Smooth muscle cell (in vitro differentiated cells): ENCODE results near the gene EEF1A2. TPM values are rescaled to one million over a fixed set of nuclear protein-coding genes. Genes with fewer than 3 reads are reported as not detected.

ENCODE experiments used
- DNase-seq: peaks from one replicate; lab custom pipeline; 2025; ENCODE audit not compliant: unreplicated experiment; lab: John Stamatoyannopoulos, UW
- H2AFZ ChIP-seq: fragments of 200-600 bp; sonication (generic); 2 replicates; pipeline ENCODE4 v1.6.0; 2016; ENCODE audit warnings: antibody characterized with exemption, low read depth, mild to moderate bottlenecking
- H3F3A ChIP-seq: fragments of 200-600 bp; sonication (generic); 2 replicates; pipeline ENCODE4 v1.6.0; 2017; ENCODE audit warnings: antibody characterized with exemption, low read depth
- H3K27ac ChIP-seq: fragments of 200-600 bp; sonication (generic); 2 replicates; pipeline ENCODE4 v1.5.1; 2016; ENCODE audit warnings: low read depth, mild to moderate bottlenecking
- H3K27me3 ChIP-seq: fragments of 200-600 bp; sonication (generic); 2 replicates; pipeline ENCODE4 v1.6.1; 2016; ENCODE audit warnings: low read depth, mild to moderate bottlenecking
- H3K36me3 ChIP-seq: fragments of 200-600 bp; sonication (generic); 2 replicates; pipeline ENCODE4 v1.5.1; 2016; ENCODE audit warnings: low read depth
- H3K4me1 ChIP-seq: fragments of 200-600 bp; sonication (generic); 2 replicates; pipeline ENCODE4 v1.5.1; 2016; ENCODE audit warnings: low read depth
- H3K4me2 ChIP-seq: fragments of 200-600 bp; sonication (generic); 2 replicates; pipeline ENCODE4 v1.6.0; 2016; ENCODE audit warnings: mild to moderate bottlenecking
- H3K4me3 ChIP-seq: fragments of 200-600 bp; sonication (generic); 2 replicates; pipeline ENCODE4 v1.5.1; 2016; ENCODE audit warnings: mild to moderate bottlenecking
- H3K79me2 ChIP-seq: fragments of 200-600 bp; sonication (generic); 2 replicates; pipeline ENCODE4 v1.6.0; 2016; ENCODE audit warnings: low read depth, mild to moderate bottlenecking
- H3K9ac ChIP-seq: fragments of 200-600 bp; sonication (generic); 2 replicates; pipeline ENCODE4 v1.6.0; 2016; ENCODE audit warnings: low read depth
- H3K9me3 ChIP-seq: fragments of 200-600 bp; sonication (generic); replicated peaks from 2 replicates; pipeline ENCODE4 v1.5.1; 2016; ENCODE audit warnings: low read depth
- H4K20me1 ChIP-seq: fragments of 200-600 bp; sonication (generic); 2 replicates; pipeline ENCODE4 v1.6.0; 2016; ENCODE audit warnings: low read depth
- CTCF ChIP-seq: fragments of 200-600 bp; sonication (generic); IDR thresholded peaks from 2 replicates; pipeline ENCODE4 v1.5.1; 2017; ENCODE audit warnings: borderline replicate concordance, mild to moderate bottlenecking, antibody characterized with exemption; ENCODE audit not compliant: insufficient read depth, poor library complexity, severe bottlenecking
- WGBS: methylation state at CpG from one replicate; pipeline ENCODE4 v1.1.7; 2016; ENCODE audit warnings: low lambda C conversion rate; 5-methylcytosine and 5-hydroxymethylcytosine counted together
- polyA plus RNA-seq: library from polyadenylated mRNA; unstranded; fragments of >200 nt; fragmentation: Nextera tagmentation; extraction: Ambion mirVana; gene quantifications from 2 replicates; pipeline ENCODE4 v1.2.1, GENCODE V29; 2016
- total RNA-seq: library from RNA; depleted of rRNA; stranded (reverse); fragments of >200 nt; gene quantifications from 2 replicates; pipeline ENCODE4 v1.2.3, GENCODE V29; 2014

The EEF1A2 gene
- total and polyA plus RNA-seq, 2 experiments from 2014 or later: 2.1 to 5.1 TPM

DNA sequence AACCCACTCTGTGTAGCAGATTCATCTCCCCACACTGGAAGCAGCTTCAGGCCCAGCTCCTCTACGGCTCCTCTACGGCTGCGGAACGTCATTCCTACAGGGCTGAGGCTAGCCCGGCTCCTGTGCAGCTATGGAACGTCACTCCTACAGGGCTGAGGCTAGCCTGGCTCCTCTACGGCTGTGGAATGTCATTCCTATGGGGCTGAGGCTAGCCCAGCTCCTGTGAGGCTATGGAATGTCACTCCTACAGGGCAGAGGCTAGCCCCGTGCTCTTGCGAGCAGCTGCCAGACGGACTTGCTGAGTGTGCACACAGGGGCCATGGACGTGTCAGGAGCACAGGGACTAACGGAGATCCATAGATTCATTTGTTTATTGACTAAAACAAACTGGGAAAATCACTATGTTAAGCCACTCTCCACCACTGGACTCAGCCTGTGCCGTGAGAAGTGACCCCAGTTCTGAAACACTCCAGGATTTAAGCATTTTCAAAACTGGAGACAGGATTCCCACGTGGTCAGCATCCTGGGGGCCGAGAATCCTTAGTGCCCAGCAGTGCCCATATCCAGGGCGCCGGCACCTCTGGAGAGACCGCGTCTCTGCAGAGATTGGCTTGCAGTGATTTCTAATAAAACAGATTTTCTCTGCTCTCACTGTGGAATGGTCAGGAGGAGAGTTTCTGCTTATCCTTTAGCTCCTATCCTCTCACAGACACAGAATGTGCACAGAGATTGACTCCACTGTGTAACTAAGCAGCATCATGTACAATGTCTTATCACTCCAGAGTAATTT is 31.4 kb downstream of the EEF1A2 start:
- H4K20me1 ChIP-seq: no peaks in the 10 kb centered on the region
- no peak overlapping the region for H3K4me2 ChIP-seq
- no peak overlapping the region for H3K9ac ChIP-seq
- H3F3A ChIP-seq: no peaks in the 10 kb centered on the region
- no peaks in the 10 kb centered on the region for H3K9me3 ChIP-seq
- no peak overlapping the region for H3K4me3 ChIP-seq
- H3K36me3 ChIP-seq: no peaks in the 10 kb centered on the region
- 83% methylated on average over 19 of the region's 19 CpGs for WGBS
- DNase-seq: no peak
- no peaks in the 10 kb centered on the region for H3K79me2 ChIP-seq
- peaks cover 28% of the 10 kb centered on the region for H3K27me3 ChIP-seq
- H3K4me1 ChIP-seq: no peaks in the 10 kb centered on the region
- no peak overlapping the region for H3K27ac ChIP-seq
- no peak for TF ChIP-seq CTCF
- no peak overlapping the region for H2AFZ ChIP-seq

- no peaks in the 10 kb centered on the region for H3K4me1 ChIP-seq
- no peaks in the 10 kb centered on the region for H3K9me3 ChIP-seq
- H3K4me3 ChIP-seq: no peak overlapping the region
- no peaks in the 10 kb centered on the region for H3K36me3 ChIP-seq
- H3F3A ChIP-seq: no peaks in the 10 kb centered on the region
- no peak for DNase-seq
- H3K79me2 ChIP-seq: no peaks in the 10 kb centered on the region
- H3K27ac ChIP-seq: no peak overlapping the region
- H3K4me2 ChIP-seq: no peak overlapping the region
- H4K20me1 ChIP-seq: no peaks in the 10 kb centered on the region
- no peak overlapping the region for H3K9ac ChIP-seq
- TF ChIP-seq CTCF: no peak
- peaks cover 23% of the 10 kb centered on the region for H3K27me3 ChIP-seq
- WGBS: 93% methylated on average over 17 of the region's 17 CpGs
- H2AFZ ChIP-seq: no peak overlapping the region
Measured at GRCh38 chr20:63466861-63467260, 32.0 kb downstream of the EEF1A2 start.

DNA sequence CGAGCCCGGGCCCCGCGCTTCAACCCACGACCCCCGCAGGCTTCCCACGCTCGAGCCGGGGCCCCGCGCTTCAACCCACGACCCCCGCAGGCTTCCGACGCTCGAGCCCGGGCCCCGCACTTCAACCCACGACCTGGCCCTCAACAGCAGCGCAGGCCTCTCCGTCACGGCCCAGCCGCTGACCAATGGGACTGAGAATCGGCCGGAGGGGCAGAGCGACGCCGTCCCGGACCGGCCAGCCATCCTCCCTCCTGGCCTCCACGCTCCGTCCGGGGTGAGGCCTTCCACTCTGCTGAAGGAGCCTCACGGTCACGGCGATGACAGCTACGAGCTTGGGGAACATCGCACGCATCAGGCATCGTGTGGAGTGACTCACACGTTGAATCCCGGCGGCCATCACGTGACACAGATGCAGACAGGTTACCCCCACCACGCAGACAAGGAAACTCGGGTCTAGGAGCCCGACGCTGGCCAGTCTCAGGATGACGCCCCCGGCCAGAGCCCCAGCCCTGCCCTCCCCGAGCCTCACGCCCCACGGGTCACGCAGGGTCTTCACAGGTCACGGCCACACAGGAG is 32.5 kb downstream of the EEF1A2 start:
- WGBS: 91% methylated on average over 39 of the region's 55 CpGs
- no peak for TF ChIP-seq CTCF
- peaks cover 18% of the 10 kb centered on the region for H3K27me3 ChIP-seq

More for the DNA sequence above, 32.5 kb downstream of the EEF1A2 start:
- no peaks in the 10 kb centered on the region for H3K4me1 ChIP-seq
- no peak for DNase-seq
- H3K4me2 ChIP-seq: no peak overlapping the region
- no peak overlapping the region for H3K9ac ChIP-seq
- H3K27ac ChIP-seq: no peak overlapping the region
- no peak overlapping the region for H3K4me3 ChIP-seq
- H3K36me3 ChIP-seq: no peaks in the 10 kb centered on the region
- no peaks in the 10 kb centered on the region for H3K9me3 ChIP-seq
- no peaks in the 10 kb centered on the region for H3K79me2 ChIP-seq
- H4K20me1 ChIP-seq: no peaks in the 10 kb centered on the region
- no peaks in the 10 kb centered on the region for H3F3A ChIP-seq
- no peak overlapping the region for H2AFZ ChIP-seq
